Endothelial cell of umbilical vein (primary cell): Measurements from ENCODE around the gene CR2.

Experiments
- EZH2 ChIP-seq: IDR thresholded peaks from 2 replicates; pipeline ENCODE4 v1.6.1; 2012; ENCODE audit warnings: borderline replicate concordance, low read depth, mild to moderate bottlenecking, moderate library complexity, low read length, inconsistent platforms; ENCODE audit not compliant: severe bottlenecking
- TF ChIP-seq, protein P1 (sequence below), 2 donors: IDR thresholded peaks; 1 replicate in 1 of 2; 2 replicates in 1 of 2; pipeline ENCODE4 v1.5.1; 2011; ENCODE audit warnings: low read length in 2 of 2, mild to moderate bottlenecking in 2 of 2, moderate library complexity in 2 of 2, control low read depth in 1 of 2, inconsistent platforms in 1 of 2, low read depth in 1 of 2; ENCODE audit not compliant: insufficient read depth in 1 of 2; ENCODE audit errors: extremely low read depth in 1 of 2

DNA sequence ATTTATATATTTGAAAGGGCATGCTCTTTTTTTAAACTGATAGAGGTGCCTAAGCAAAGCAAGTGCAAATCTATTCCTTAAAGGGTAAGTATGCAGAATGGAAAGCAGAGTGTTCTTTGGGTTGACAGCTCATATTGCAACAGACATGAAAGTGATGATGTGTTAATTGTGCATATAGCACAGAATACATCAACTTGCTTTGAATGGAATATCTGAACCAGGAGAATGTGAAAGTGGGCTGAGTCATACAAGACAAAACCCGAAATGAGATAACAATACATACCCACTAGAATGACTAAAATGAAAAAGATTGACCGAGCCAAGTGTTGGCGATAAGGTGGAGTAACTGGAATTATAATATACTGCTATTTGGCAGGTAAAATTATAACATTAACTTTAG, 46.2 kb downstream of the CR2 start:
- TF ChIP-seq EZH2 = no peak
- TF ChIP-seq, protein P1, sequence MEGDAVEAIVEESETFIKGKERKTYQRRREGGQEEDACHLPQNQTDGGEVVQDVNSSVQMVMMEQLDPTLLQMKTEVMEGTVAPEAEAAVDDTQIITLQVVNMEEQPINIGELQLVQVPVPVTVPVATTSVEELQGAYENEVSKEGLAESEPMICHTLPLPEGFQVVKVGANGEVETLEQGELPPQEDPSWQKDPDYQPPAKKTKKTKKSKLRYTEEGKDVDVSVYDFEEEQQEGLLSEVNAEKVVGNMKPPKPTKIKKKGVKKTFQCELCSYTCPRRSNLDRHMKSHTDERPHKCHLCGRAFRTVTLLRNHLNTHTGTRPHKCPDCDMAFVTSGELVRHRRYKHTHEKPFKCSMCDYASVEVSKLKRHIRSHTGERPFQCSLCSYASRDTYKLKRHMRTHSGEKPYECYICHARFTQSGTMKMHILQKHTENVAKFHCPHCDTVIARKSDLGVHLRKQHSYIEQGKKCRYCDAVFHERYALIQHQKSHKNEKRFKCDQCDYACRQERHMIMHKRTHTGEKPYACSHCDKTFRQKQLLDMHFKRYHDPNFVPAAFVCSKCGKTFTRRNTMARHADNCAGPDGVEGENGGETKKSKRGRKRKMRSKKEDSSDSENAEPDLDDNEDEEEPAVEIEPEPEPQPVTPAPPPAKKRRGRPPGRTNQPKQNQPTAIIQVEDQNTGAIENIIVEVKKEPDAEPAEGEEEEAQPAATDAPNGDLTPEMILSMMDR (IDR thresholded peaks at IDR 0.05; ENCODE audit: extremely low read depth in 1 of 2, insufficient read depth in 1 of 2, low read depth in 1 of 2, low read length in 2 of 2) = no peak
